GM12878 (cell line): Measurements from ENCODE around the gene PTPRS. TPM values are rescaled to one million over a fixed set of nuclear protein-coding genes. Genes with fewer than 3 reads are reported as not detected.

Experiments used
- ATAC-seq: fragments of 200-7000 bp; cut with Tn5 transposase; 3 replicates; pipeline ENCODE4 v1.9.1; 2020; ENCODE audit warnings: mild to moderate bottlenecking, moderate library complexity
- BruUV-seq: library from RNA; stranded (reverse); fragments of 400-500 nt; replicated peaks from 2 replicates; lab custom pipeline; 2021; lab: Mats Ljungman, UMichigan
- CTCF ChIA-PET: fragments of 300-600 bp; sonication (Branson Sonifier 250); formaldehyde crosslinking; extraction: SDS; loops from one replicate; lab custom pipeline; 2021; ENCODE audit warnings: inconsistent platforms; lab: Yijun Ruan, JAX
- POLR2A ChIA-PET: fragments of 350-600 bp; formaldehyde crosslinking; extraction: SDS; loops from one replicate; lab custom pipeline; 2021; ENCODE audit warnings: inconsistent platforms; lab: Charles Lee
- RAD21 ChIA-PET: fragments of 300-600 bp; sonication (Branson Sonifier 250); formaldehyde crosslinking; loops from one replicate; lab custom pipeline; 2023; ENCODE audit warnings: antibody characterized with exemption; ENCODE audit not compliant: unreplicated experiment; lab: Charles Lee
- SMC1A ChIA-PET: fragments of 300-600 bp; sonication (Branson Sonifier 250); formaldehyde crosslinking; loops from one replicate; lab custom pipeline; 2023; ENCODE audit not compliant: unreplicated experiment, uncharacterized antibody; lab: Charles Lee
- DNase-seq: peaks from one replicate; pipeline ENCODE4 v3.0.0-alpha.2; 2011; ENCODE audit warnings: low read depth, low spot score
- FAIRE-seq: peaks from 3 replicates; lab custom pipeline; 2011; peaks lifted over from hg19 to GRCh38; lab: Jason Lieb, UNC
- H2AFZ ChIP-seq: 2 replicates; pipeline ENCODE4 v1.6.0; 2011; ENCODE audit warnings: low read depth, low read length, control low read depth; ENCODE audit not compliant: control insufficient read depth
- H3K27ac ChIP-seq: 2 replicates; pipeline ENCODE4 v1.5.1; 2011; ENCODE audit warnings: control low read depth; ENCODE audit not compliant: control insufficient read depth, insufficient read depth
- H3K27me3 ChIP-seq, 2 experiments: replicated peaks in 1 of 2; 2 replicates each; pipeline versions ENCODE4 v1.6.0 to v1.6.1; 2011; ENCODE audit warnings: low read length in 1 of 2; ENCODE audit not compliant: control insufficient read depth in 2 of 2, insufficient read depth in 2 of 2
- H3K36me3 ChIP-seq, 2 experiments: 2 replicates each; pipeline ENCODE4 v1.5.1; 2011; ENCODE audit warnings: low read length in 1 of 2; ENCODE audit not compliant: control insufficient read depth in 2 of 2, insufficient read depth in 2 of 2
- H3K4me1 ChIP-seq: 2 replicates; pipeline ENCODE4 v1.6.1; 2011; ENCODE audit warnings: mild to moderate bottlenecking, low read length, moderate library complexity, mixed read lengths; ENCODE audit not compliant: control insufficient read depth, insufficient read depth
- H3K4me2 ChIP-seq: 2 replicates; pipeline ENCODE4 v1.6.0; 2011; ENCODE audit warnings: control low read depth; ENCODE audit not compliant: control insufficient read depth, insufficient read depth
- H3K4me3 ChIP-seq: fragments of 200-600 bp; sonication (generic); 2 replicates; pipeline ENCODE4 v1.5.1; 2016
- H3K79me2 ChIP-seq: 2 replicates; pipeline ENCODE4 v1.6.0; 2011; ENCODE audit warnings: low read length; ENCODE audit not compliant: control insufficient read depth, insufficient read depth
- H3K9ac ChIP-seq: 2 replicates; pipeline ENCODE4 v1.8.0; 2011; ENCODE audit warnings: low read length, control low read depth, mixed read lengths; ENCODE audit not compliant: control insufficient read depth, insufficient read depth
- H3K9me3 ChIP-seq: replicated peaks from 3 replicates; pipeline ENCODE4 v1.5.1; 2011; ENCODE audit warnings: mild to moderate bottlenecking, low read length; ENCODE audit not compliant: control insufficient read depth, insufficient read depth
- H4K20me1 ChIP-seq: 2 replicates; pipeline ENCODE4 v1.6.0; 2011; ENCODE audit not compliant: control insufficient read depth, insufficient read depth
- CHD2 ChIP-seq: IDR thresholded peaks from 2 replicates; pipeline ENCODE4 v1.6.1; 2011; ENCODE audit warnings: low read depth, low read length, improper control_type of control experiment, borderline replicate concordance
- CREB1 ChIP-seq: IDR thresholded peaks from 2 replicates; pipeline ENCODE4 v1.6.1; 2012; ENCODE audit warnings: low read depth, mild to moderate bottlenecking, inconsistent platforms
- E2F8 ChIP-seq: fragments of 450-650 bp; IDR thresholded peaks from 2 replicates; pipeline ENCODE4 v1.6.1; 2018; ENCODE audit warnings: mild to moderate bottlenecking, low read depth, moderate library complexity; ENCODE audit not compliant: partially characterized antibody
- EZH2 ChIP-seq: IDR thresholded peaks from 2 replicates; pipeline ENCODE4 v1.6.1; 2012; ENCODE audit warnings: low read depth, mild to moderate bottlenecking, control low read depth, inconsistent platforms, low read length, borderline replicate concordance; ENCODE audit not compliant: control insufficient read depth
- MLLT1 ChIP-seq: fragments of 450-650 bp; IDR thresholded peaks from 2 replicates; pipeline ENCODE4 v1.6.1; 2016; ENCODE audit warnings: mild to moderate bottlenecking
- MYB ChIP-seq: fragments of 150-350 bp; IDR thresholded peaks from 2 replicates; pipeline ENCODE4 v1.6.1; 2014; ENCODE audit warnings: mild to moderate bottlenecking, low read depth, low read length, borderline replicate concordance
- PAX5 ChIP-seq: IDR thresholded peaks from 2 replicates; pipeline ENCODE4 v1.6.1; 2011; ENCODE audit warnings: low read depth, low read length, borderline replicate concordance
- PKNOX1 ChIP-seq: fragments of 450-650 bp; IDR thresholded peaks from 2 replicates; pipeline ENCODE4 v1.6.1; 2016; ENCODE audit warnings: mild to moderate bottlenecking
- RAD21 ChIP-seq: IDR thresholded peaks from 2 replicates; pipeline ENCODE4 v1.6.1; 2011; ENCODE audit warnings: mild to moderate bottlenecking, low read depth, low read length, moderate library complexity; ENCODE audit not compliant: insufficient read depth
- RAD51 ChIP-seq: fragments of 450-650 bp; IDR thresholded peaks from 2 replicates; pipeline ENCODE4 v1.6.1; 2016; ENCODE audit warnings: moderate library complexity, mild to moderate bottlenecking, inconsistent platforms
- SUPT20H ChIP-seq: IDR thresholded peaks from 2 replicates; pipeline ENCODE4 v1.6.1; 2011; ENCODE audit warnings: low read depth, mild to moderate bottlenecking, low read length, moderate library complexity, borderline replicate concordance; ENCODE audit not compliant: control insufficient read depth
- TARDBP ChIP-seq: IDR thresholded peaks from 2 replicates; pipeline ENCODE4 v1.6.1; 2016; ENCODE audit warnings: borderline replicate concordance
- TCF7 ChIP-seq: IDR thresholded peaks from 2 replicates; pipeline ENCODE4 v1.6.1; 2014; ENCODE audit warnings: antibody characterized with exemption, borderline replicate concordance
- USF1 ChIP-seq: IDR thresholded peaks from 2 replicates; pipeline ENCODE4 v1.6.1; 2011; ENCODE audit warnings: borderline replicate concordance, low read depth, mild to moderate bottlenecking, moderate library complexity, mixed read lengths, low read length; ENCODE audit not compliant: insufficient read depth; ENCODE audit errors: extremely low read length
- WRNIP1 ChIP-seq: IDR thresholded peaks from 2 replicates; pipeline ENCODE4 v1.6.1; 2011; ENCODE audit warnings: low read depth, low read length, improper control_type of control experiment, borderline replicate concordance
- YY1 ChIP-seq: IDR thresholded peaks from 2 replicates; pipeline ENCODE4 v1.6.1; 2011; ENCODE audit warnings: low read depth, mild to moderate bottlenecking, low read length
- ZNF622 ChIP-seq: fragments of 450-650 bp; IDR thresholded peaks from 2 replicates; pipeline ENCODE4 v1.6.1; 2017; ENCODE audit warnings: mild to moderate bottlenecking, inconsistent platforms
- ZSCAN29 ChIP-seq: fragments of 450-650 bp; IDR thresholded peaks from 2 replicates; pipeline ENCODE4 v1.6.1; 2017; ENCODE audit warnings: mild to moderate bottlenecking, moderate library complexity
- WGBS: methylation state at CpG from one replicate; pipeline ENCODE4 v1.1.6; 2016; ENCODE audit warnings: low lambda C conversion rate; ENCODE audit not compliant: insufficient replicate concordance, insufficient coverage; ENCODE audit errors: missing lambda C conversion rate; 5-methylcytosine and 5-hydroxymethylcytosine counted together
- in situ Hi-C: fragments of 300-500 bp; cut with MboI; formaldehyde crosslinking; loops from 9 replicates; pipeline ENCODE4 v1.14.3; 2018; ENCODE audit warnings: mixed read lengths
- intact Hi-C: fragments of 100-400 bp; cut with micrococcal nuclease; formaldehyde crosslinking; loops from one replicate; pipeline ENCODE4 v1.14.2; 2022; ENCODE audit not compliant: unreplicated experiment
- polyA plus RNA-seq, 11 experiments: library from polyadenylated mRNA; depleted of rRNA in 4 of 11; unstranded in 6 of 11; stranded (reverse) in 5 of 11; fragments of >200 nt; fragmentation: Nextera tagmentation in 4 of 11; fragmentation: Illumina TruSeq in 1 of 11; extraction: Ambion mirVana in 4 of 11; extraction: Trizol in 1 of 11; gene quantifications; 1 replicate in 1 of 11; 2 replicates in 10 of 11; pipeline versions ENCODE4 v1.2.1 to v1.2.3, GENCODE V29; 2011 to 2016; ENCODE audit warnings: inconsistent platforms in 2 of 11, missing spikeins in 2 of 11, low read depth in 1 of 11
- total RNA-seq, 4 experiments: library from RNA; depleted of rRNA in 3 of 4; stranded (reverse); fragments of >200 nt in 3 of 4; fragmentation: Illumina TruSeq in 1 of 4; extraction: Trizol in 1 of 4; gene quantifications; 2 replicates each; pipeline versions ENCODE4 v1.2.1 to v1.2.3, GENCODE V29; 2013 to 2021

Gene PTPRS
- total and polyA plus RNA-seq, 10 of the 15 experiments (the other 5 are each of a cell fraction or from before 2014, with no cell fraction given), result 0.09 to 32.1 (median 0.71) TPM

GRCh38 chr19:5330307-5330720 is 10.3 kb downstream of the PTPRS start:
- ChIA-PET POLR2A (interaction anchor here (0.7 to 1.1 kb wide), 2 partner anchors 9 to 10 kb away, joined by 3 to 4 read pairs; no protein-coding TSS in a partner anchor), RAD21 (interaction anchor here (0.5 to 2.1 kb wide), 3 partner anchors 9 to 1258 kb away, joined by 3 to 6 read pairs (median 5); partner anchors contain the start of gene PTPRS), SMC1A (interaction anchor here (2.0 kb wide), 1 partner anchor 9 kb away, joined by 6 read pairs; no protein-coding TSS in a partner anchor), CTCF (interaction anchor here (0.6 to 1.9 kb wide), 2 partner anchors 8 to 54 kb away, joined by 3 to 8 read pairs; no protein-coding TSS in a partner anchor)
- in situ Hi-C loops, result no loop called here
- intact Hi-C loops, result loop anchor here (10.0 kb wide), 1 partner anchor 46 kb away; no protein-coding TSS in a partner anchor
- no TSS peak for BruUV-seq
- no peak overlapping the region for H2AFZ ChIP-seq
- H3K4me1 ChIP-seq, result peaks cover 23% of the 10 kb centered on the region
- no peaks in the 10 kb centered on the region for H3K27me3 ChIP-seq
- DNase-seq, result no peak
- peak; percentile 92 for ATAC-seq
- 1% methylated on average over 10 of the region's 10 CpGs for WGBS
- H3K9me3 ChIP-seq, result no peaks in the 10 kb centered on the region; the same call in 2 of the 3 replicates
- H3K4me3 ChIP-seq, result no peak overlapping the region
- no peaks in the 10 kb centered on the region for H3K36me3 ChIP-seq
- peak overlapping the region; percentile 16; the same call in 1 of the 2 replicates for H3K9ac ChIP-seq
- peak overlapping the region; percentile 71 for H3K4me2 ChIP-seq
- H3K27ac ChIP-seq, result no peak overlapping the region
- no peak for FAIRE-seq
- no peaks in the 10 kb centered on the region for H3K79me2 ChIP-seq
- no peaks in the 10 kb centered on the region for H4K20me1 ChIP-seq
- TF ChIP-seq TCF7 (no peak), MLLT1 (peak; percentile 57; the same call in 1 of the 2 replicates), MYB (peak; percentile 75; the same call in 1 of the 2 replicates), CREB1 (no peak), ZSCAN29 (no peak), YY1 (no peak), ZNF622 (no peak), SUPT20H (no peak), PKNOX1 (no peak), PAX5 (peak; percentile 73; the same call in 1 of the 2 replicates), EZH2 (no peak), TARDBP (no peak), RAD51 (no peak), E2F8 (no peak), USF1 (no peak), CHD2 (peak; percentile 37; the same call in 1 of the 2 replicates), WRNIP1 (no peak), RAD21 (no peak)
